Erythroblast (primary cell): ENCODE measurements around the gene MEGF8.
A peak's percentile ranks its signal among the peaks of the same experiment; 100 is the strongest.

Experiments
- DNase-seq, 2 experiments: peaks; one replicate each; lab custom pipeline; 2025; lab: John Stamatoyannopoulos, UW
- GATA1 ChIP-seq: IDR thresholded peaks from 2 replicates; pipeline ENCODE4 v1.6.1; 2011; ENCODE audit warnings: low read depth, mild to moderate bottlenecking, control low read depth, low read length, moderate library complexity
- POLR2A ChIP-seq: IDR thresholded peaks from 2 replicates; pipeline ENCODE4 v1.6.1; 2011; ENCODE audit warnings: mild to moderate bottlenecking, low read length

Gene MEGF8

GRCh38 chr19:42325308-42325895, at the start of gene MEGF8:
TSS of gene MEGF8 (plus strand) at chr19:42325635. CDS start at chr19:42326244, 609 bp downstream.
- DNase-seq = peak; percentile 98 to 99
- TF ChIP-seq GATA1 = no peak
- TF ChIP-seq POLR2A = peak; percentile 53

GRCh38 chr19:42276284-42276683, 49.2 kb upstream of the MEGF8 start:
- TF ChIP-seq POLR2A (no peak), GATA1 (no peak)
- DNase-seq = no peak

GRCh38 chr19:42276821-42277220, 48.6 kb upstream of the MEGF8 start:
- no peak for TF ChIP-seq POLR2A
- TF ChIP-seq GATA1 = no peak
- no peak for DNase-seq

- DNase-seq = no peak
- TF ChIP-seq GATA1 = no peak
- peak; percentile 17 for TF ChIP-seq POLR2A
These were observed 47.5 kb upstream of the MEGF8 start for GRCh38 chr19:42277821-42278451.

- no peak for DNase-seq
- TF ChIP-seq GATA1 (no peak), POLR2A (no peak)
These were observed 46.8 kb upstream of the MEGF8 start for GRCh38 chr19:42278452-42279154.

GRCh38 chr19:42279155-42279901, 46.1 kb upstream of the MEGF8 start:
- no peak for DNase-seq
- TF ChIP-seq GATA1 (no peak), POLR2A (no peak)

- peak; percentile 94 to 95 for DNase-seq
- TF ChIP-seq GATA1 = no peak
- peak; percentile 94 for TF ChIP-seq POLR2A
These were observed 45.3 kb upstream of the MEGF8 start for GRCh38 chr19:42279902-42280814.

- TF ChIP-seq GATA1 (no peak), POLR2A (no peak)
- DNase-seq = no peak
These were observed 44.7 kb upstream of the MEGF8 start for GRCh38 chr19:42280815-42281145.

- peak; percentile 77 to 80 for DNase-seq
- TF ChIP-seq POLR2A = no peak
- TF ChIP-seq GATA1 = no peak
These were observed 44.1 kb upstream of the MEGF8 start for GRCh38 chr19:42281146-42281826.

- DNase-seq = peak; percentile 56 to 59
- TF ChIP-seq GATA1 = no peak
- TF ChIP-seq POLR2A = no peak
These were observed 43.3 kb upstream of the MEGF8 start for GRCh38 chr19:42281827-42282762.

- DNase-seq = no peak
- TF ChIP-seq GATA1 (no peak), POLR2A (no peak)
These were observed 42.6 kb upstream of the MEGF8 start for GRCh38 chr19:42282819-42283187.
